ENCODE measurements around the gene PACSIN2. TPM values are rescaled to one million over a fixed set of nuclear protein-coding genes. Genes with fewer than 3 reads are reported as not detected.
"Not testable (repeated sequence)": the region's sequence is repeated elsewhere in the genome, so short reads cannot be mapped to it uniquely, and the experiment has no call there.

The PACSIN2 gene
- total RNA-seq, 1 experiment from 2014 or later: 60.2 TPM

- BruUV-seq (replicated peaks): no TSS peak
- no peak overlapping the region; the same call in 1 of the 2 replicates for H3K27ac ChIP-seq (ENCODE audit: low read length)
- no peaks in the 10 kb centered on the region for H3K27me3 ChIP-seq (ENCODE audit: control insufficient read depth, insufficient read depth, low read length)
- POLR2A ChIA-PET: no interaction called here
- H3K36me3 ChIP-seq (ENCODE audit: control insufficient read depth, insufficient read depth, low read length): no peaks in the 10 kb centered on the region
- ATAC-seq (no peak), DNase-seq (ENCODE audit: low read depth, low spot score) (no peak)
- peaks cover 24% of the 10 kb centered on the region for H3K4me1 ChIP-seq (ENCODE audit: control insufficient read depth, insufficient read depth, low read length)
- H3K9me3 ChIP-seq (ENCODE audit: control insufficient read depth, insufficient read depth, low read depth, low read length): no peaks in the 10 kb centered on the region
- intact Hi-C loops (cut with micrococcal nuclease; ENCODE audit: unreplicated experiment) (no loop called here), in situ Hi-C loops (cut with HindIII; ENCODE audit: low pct_unique_long_range_greater_than_20kb, low sequenced_read_pairs) (no loop called here)
- TF ChIP-seq POLR2AphosphoS5 (IDR thresholded peaks at IDR 0.05; ENCODE audit: low read depth, low read length) (no peak), REST (IDR thresholded peaks at IDR 0.05; ENCODE audit: insufficient read depth in 1 of 2, low read depth in 2 of 2, low read length in 1 of 2) (no peak), CTCF (IDR thresholded peaks at IDR 0.05) (no peak), TCF7L2 (IDR thresholded peaks at IDR 0.05; ENCODE audit: low read depth, low read length) (no peak), SIN3A (IDR thresholded peaks at IDR 0.05; ENCODE audit: borderline replicate concordance, insufficient read depth, low read depth, low read length) (no peak)
- no peak overlapping the region for H3K4me3 ChIP-seq (ENCODE audit: low read depth in 2 of 2, low read length in 2 of 2)
- CTCF ChIA-PET: no interaction called here
Observed at GRCh38 chr22:42996646-42997365, 18.1 kb downstream of the PACSIN2 start.

GRCh38 chr22:42995654-42996053 lies 19.3 kb downstream of the PACSIN2 start:
- POLR2A ChIA-PET; H3K9me3 ChIP-seq (ENCODE audit: control insufficient read depth, insufficient read depth, low read depth, low read length); intact Hi-C loops (cut with micrococcal nuclease; ENCODE audit: unreplicated experiment); CTCF ChIA-PET; H3K36me3 ChIP-seq (ENCODE audit: control insufficient read depth, insufficient read depth, low read length); ATAC-seq; in situ Hi-C loops (cut with HindIII; ENCODE audit: low pct_unique_long_range_greater_than_20kb, low sequenced_read_pairs); DNase-seq (ENCODE audit: low read depth, low spot score); BruUV-seq (replicated peaks); H3K27me3 ChIP-seq (ENCODE audit: control insufficient read depth, insufficient read depth, low read length): not testable (repeated sequence)
- Histone ChIP-seq H3K27ac (ENCODE audit: low read length) (peak overlapping the region; percentile 54; the same call in 1 of the 2 replicates), H3K4me3 (ENCODE audit: low read depth in 2 of 2, low read length in 2 of 2) (peak overlapping the region in 1 of 2 experiments; percentile 16; a peak in 2 of 4 replicates), H3K4me1 (ENCODE audit: control insufficient read depth, insufficient read depth, low read length) (peaks cover 25% of the 10 kb centered on the region)

- in situ Hi-C loops (cut with HindIII; ENCODE audit: low pct_unique_long_range_greater_than_20kb, low sequenced_read_pairs): no loop called here
- BruUV-seq (replicated peaks): no TSS peak
- ATAC-seq: peak; percentile 77
- Histone ChIP-seq H3K27me3 (ENCODE audit: control insufficient read depth, insufficient read depth, low read length) (no peaks in the 10 kb centered on the region), H3K4me1 (ENCODE audit: control insufficient read depth, insufficient read depth, low read length) (peaks cover 25% of the 10 kb centered on the region), H3K27ac (ENCODE audit: low read length) (peak overlapping the region; percentile 54; the same call in 1 of the 2 replicates), H3K9me3 (ENCODE audit: control insufficient read depth, insufficient read depth, low read depth, low read length) (no peaks in the 10 kb centered on the region), H3K36me3 (ENCODE audit: control insufficient read depth, insufficient read depth, low read length) (no peaks in the 10 kb centered on the region), H3K4me3 (ENCODE audit: low read depth in 2 of 2, low read length in 2 of 2) (peak overlapping the region in 1 of 2 experiments; percentile 16; a peak in 2 of 4 replicates)
- intact Hi-C loops (cut with micrococcal nuclease; ENCODE audit: unreplicated experiment): no loop called here
- CTCF ChIA-PET: no interaction called here
- POLR2A ChIA-PET: no interaction called here
- TF ChIP-seq CTCF (IDR thresholded peaks at IDR 0.05): no peak
- no peak for TF ChIP-seq REST (IDR thresholded peaks at IDR 0.05; ENCODE audit: insufficient read depth in 1 of 2, low read depth in 2 of 2, low read length in 1 of 2)
- no peak for TF ChIP-seq SIN3A (IDR thresholded peaks at IDR 0.05; ENCODE audit: borderline replicate concordance, insufficient read depth, low read depth, low read length)
- TF ChIP-seq TCF7L2 (IDR thresholded peaks at IDR 0.05; ENCODE audit: low read depth, low read length): no peak
- TF ChIP-seq POLR2AphosphoS5 (IDR thresholded peaks at IDR 0.05; ENCODE audit: low read depth, low read length): no peak
- DNase-seq (ENCODE audit: low read depth, low spot score): peak; percentile 78
Observed at GRCh38 chr22:42994917-42995562, 19.9 kb downstream of the PACSIN2 start.
